ENCODE data around the gene STOML3.

STOML3 gene

GRCh38 chr13:38965281-38965680 lies 25.4 kb downstream of the STOML3 start:
- no peak overlapping the region for H3K4me2 ChIP-seq (ENCODE audit: low read length)
- H4K20me1 ChIP-seq (ENCODE audit: insufficient read depth, low read length): no peaks in the 10 kb centered on the region
- no peak overlapping the region for H3K9ac ChIP-seq (ENCODE audit: low read length)
- H3K4me1 ChIP-seq (ENCODE audit: low read length): no peaks in the 10 kb centered on the region
- H3K9me3 ChIP-seq (ENCODE audit: insufficient read depth, low read length): peaks cover 3% of the 10 kb centered on the region; the same call in 1 of the 2 replicates
- no peak overlapping the region for H3K4me3 ChIP-seq (ENCODE audit: low read length)
- H2AFZ ChIP-seq (ENCODE audit: low read depth, low read length): no peak overlapping the region
- 0 out of 2 replicates have a peak, but pooled peaks cover 9% of the 10 kb centered on the region for H3K27me3 ChIP-seq (ENCODE audit: low read depth, low read length)
- no peaks in the 10 kb centered on the region for H3K36me3 ChIP-seq (replicated peaks; ENCODE audit: low read depth, low read length)
- TF ChIP-seq CTCF (IDR thresholded peaks at IDR 0.05; ENCODE audit: low read depth, low read length) (no peak), EZH2phosphoT487 (IDR thresholded peaks at IDR 0.05; ENCODE audit: low read depth) (no peak)
- H3K27ac ChIP-seq (ENCODE audit: low read length): no peak overlapping the region
- H3K79me2 ChIP-seq (ENCODE audit: low read length): no peaks in the 10 kb centered on the region

GRCh38 chr13:38960175-38960574 lies 30.5 kb downstream of the STOML3 start:
- Histone ChIP-seq H3K4me2 (ENCODE audit: low read length) (no peak overlapping the region), H3K9ac (ENCODE audit: low read length) (no peak overlapping the region), H3K27me3 (ENCODE audit: low read depth, low read length) (no peaks in the 10 kb centered on the region), H3K9me3 (ENCODE audit: insufficient read depth, low read length) (peaks cover 6% of the 10 kb centered on the region; the same call in 1 of the 2 replicates), H3K79me2 (ENCODE audit: low read length) (no peaks in the 10 kb centered on the region), H4K20me1 (ENCODE audit: insufficient read depth, low read length) (no peaks in the 10 kb centered on the region), H3K27ac (ENCODE audit: low read length) (no peak overlapping the region), H3K36me3 (replicated peaks; ENCODE audit: low read depth, low read length) (no peaks in the 10 kb centered on the region), H3K4me3 (ENCODE audit: low read length) (no peak overlapping the region), H2AFZ (ENCODE audit: low read depth, low read length) (no peak overlapping the region), H3K4me1 (ENCODE audit: low read length) (no peaks in the 10 kb centered on the region)
- TF ChIP-seq EZH2phosphoT487 (IDR thresholded peaks at IDR 0.05; ENCODE audit: low read depth) (no peak), CTCF (IDR thresholded peaks at IDR 0.05; ENCODE audit: low read depth, low read length) (no peak)

- Histone ChIP-seq H3K36me3 (replicated peaks; ENCODE audit: low read depth, low read length) (no peaks in the 10 kb centered on the region), H2AFZ (ENCODE audit: low read depth, low read length) (no peak overlapping the region), H3K27ac (ENCODE audit: low read length) (no peak overlapping the region), H3K4me2 (ENCODE audit: low read length) (no peak overlapping the region), H3K27me3 (ENCODE audit: low read depth, low read length) (no peaks in the 10 kb centered on the region), H3K4me1 (ENCODE audit: low read length) (no peaks in the 10 kb centered on the region), H3K9me3 (ENCODE audit: insufficient read depth, low read length) (peaks cover 6% of the 10 kb centered on the region; the same call in 1 of the 2 replicates), H3K9ac (ENCODE audit: low read length) (no peak overlapping the region), H4K20me1 (ENCODE audit: insufficient read depth, low read length) (no peaks in the 10 kb centered on the region), H3K79me2 (ENCODE audit: low read length) (no peaks in the 10 kb centered on the region), H3K4me3 (ENCODE audit: low read length) (no peak overlapping the region)
- TF ChIP-seq CTCF (IDR thresholded peaks at IDR 0.05; ENCODE audit: low read depth, low read length): no peak
- no peak for TF ChIP-seq EZH2phosphoT487 (IDR thresholded peaks at IDR 0.05; ENCODE audit: low read depth)
Observed at GRCh38 chr13:38957794-38958592, 32.6 kb downstream of the STOML3 start.

GRCh38 chr13:38954844-38955243 lies 35.8 kb downstream of the STOML3 start:
- Histone ChIP-seq H3K79me2 (ENCODE audit: low read length) (no peaks in the 10 kb centered on the region), H3K9ac (ENCODE audit: low read length) (no peak overlapping the region), H3K4me2 (ENCODE audit: low read length) (no peak overlapping the region), H3K27me3 (ENCODE audit: low read depth, low read length) (0 out of 2 replicates have a peak, but pooled peaks cover 2% of the 10 kb centered on the region), H3K4me1 (ENCODE audit: low read length) (no peaks in the 10 kb centered on the region), H4K20me1 (ENCODE audit: insufficient read depth, low read length) (no peaks in the 10 kb centered on the region), H2AFZ (ENCODE audit: low read depth, low read length) (no peak overlapping the region), H3K9me3 (ENCODE audit: insufficient read depth, low read length) (no peaks in the 10 kb centered on the region), H3K27ac (ENCODE audit: low read length) (no peak overlapping the region), H3K4me3 (ENCODE audit: low read length) (no peak overlapping the region), H3K36me3 (replicated peaks; ENCODE audit: low read depth, low read length) (no peaks in the 10 kb centered on the region)
- TF ChIP-seq EZH2phosphoT487 (IDR thresholded peaks at IDR 0.05; ENCODE audit: low read depth): no peak
- no peak for TF ChIP-seq CTCF (IDR thresholded peaks at IDR 0.05; ENCODE audit: low read depth, low read length)
